ENCODE results near the gene RALGPS1. TPM values are rescaled to one million over a fixed set of nuclear protein-coding genes. Genes with fewer than 3 reads are reported as not detected.

Gene RALGPS1
- polyA plus RNA-seq, 3 donors: 0.60 to 4.6 (median 1.3) TPM

GRCh38 chr9:127067603-127068220, 153.1 kb downstream of the RALGPS1 start:
- H3K36me3 Mint-ChIP-seq: peaks cover 0 to 14% of the 10 kb centered on the region in 2 donors

More at GRCh38 chr9:127067603-127068220, 153.1 kb downstream of the RALGPS1 start:
- no peaks in the 10 kb centered on the region for H3K36me3 ChIP-seq (replicated peaks in 1 of 2; ENCODE audit: control insufficient read depth in 1 of 2, insufficient read depth in 2 of 2, low read length in 2 of 2)
- no peak overlapping the region for H3K27ac ChIP-seq (ENCODE audit: low read depth in 1 of 2, low read length in 2 of 2)
- 64% methylated on average over 4 of the region's 5 CpGs for WGBS (ENCODE audit: insufficient coverage)
- Mint-ChIP-seq H3K27me3 (ENCODE audit: low read depth in 3 of 3) (peaks cover 1 to 5% (median 3%) of the 10 kb centered on the region in 3 donors), H3K9me3 (peaks cover 0 to 15% (median 9%) of the 10 kb centered on the region in 7 donors), H3K4me1 (peaks cover 21% of the 10 kb centered on the region), H3K4me3 (no peak overlapping the region), H3K27ac (no peak overlapping the region)
- TF ChIP-seq CTCF (IDR thresholded peaks at IDR 0.05): no peak
- intact Hi-C loops (cut with micrococcal nuclease): no loop called here
- no peaks in the 10 kb centered on the region for H3K79me2 ChIP-seq (ENCODE audit: insufficient read depth, low read length)
- peaks cover 4 to 18% of the 10 kb centered on the region in 2 donors for H3K4me1 ChIP-seq (ENCODE audit: control insufficient read depth in 1 of 2, insufficient read depth in 2 of 2, low read length in 2 of 2)
- no peak overlapping the region for H3K4me2 ChIP-seq (replicated peaks; ENCODE audit: extremely low read depth, low read length, poor library complexity, severe bottlenecking)
- peaks cover 0 to 3% of the 10 kb centered on the region in 2 donors for H3K9me3 ChIP-seq (replicated peaks in 1 of 2; ENCODE audit: control insufficient read depth in 1 of 2, insufficient read depth in 1 of 2, low read length in 2 of 2)
- H3K4me3 ChIP-seq (replicated peaks in 1 of 3; ENCODE audit: low read depth in 2 of 3, low read length in 3 of 3): no peak overlapping the region
- no peaks in the 10 kb centered on the region for H4K20me1 ChIP-seq (ENCODE audit: insufficient read depth, low read length)
- H3K9ac ChIP-seq (ENCODE audit: insufficient read depth, low read length, poor library complexity, severe bottlenecking): no peak overlapping the region
- no peak for DNase-seq
- no peaks in the 10 kb centered on the region for H3K27me3 ChIP-seq (ENCODE audit: control insufficient read depth in 2 of 2, insufficient read depth in 2 of 2, low read length in 2 of 2)
- no peak overlapping the region for H2AFZ ChIP-seq (ENCODE audit: insufficient read depth, low read depth, low read length, poor library complexity, severe bottlenecking)

All from CD14-positive monocyte (primary cell).